Measurements from ENCODE around the gene CAMK2A. TPM values are rescaled to one million over a fixed set of nuclear protein-coding genes. Genes with fewer than 3 reads are reported as not detected.
A peak's percentile ranks its signal among the peaks of the same experiment; 100 is the strongest.

Gene CAMK2A
- total and polyA plus RNA-seq, 2 of the 4 experiments (the other 2 are of a cell fraction), result 0.18 to 0.19 TPM

DNA sequence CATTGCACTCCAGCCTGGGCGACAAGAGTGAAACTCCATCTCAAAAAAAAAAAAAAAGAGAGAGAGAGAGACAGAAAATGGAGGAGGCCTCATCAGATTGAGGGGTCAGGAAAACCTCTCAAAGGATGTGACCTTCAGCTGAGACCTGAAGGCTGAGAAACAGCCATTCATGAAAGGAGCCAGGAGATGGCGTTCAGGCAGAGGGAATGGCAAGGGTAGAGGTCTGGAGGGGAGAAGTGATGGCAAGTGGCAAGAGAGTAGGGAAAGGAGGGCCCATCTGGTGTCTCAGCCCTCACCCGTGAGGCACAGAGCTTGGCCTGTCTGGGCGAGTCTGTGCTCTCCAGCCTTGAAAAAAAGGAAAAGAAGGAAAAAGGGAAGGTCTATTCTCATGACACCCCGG is 17.0 kb downstream of the CAMK2A start:
- in situ Hi-C loops (cut with MboI; ENCODE audit: low sequenced_read_pairs) (no loop called here), intact Hi-C loops (cut with micrococcal nuclease) (loop anchor here (1.0 kb wide), 2 partner anchors 78 to 164 kb away; no protein-coding TSS in a partner anchor), dilution Hi-C loops (cut with HindIII; ENCODE audit: low sequenced_read_pairs, unreplicated experiment) (no loop called here)
- Histone ChIP-seq H3K9ac (ENCODE audit: low read depth, low read length) (no peak overlapping the region), H3K23ac (ENCODE audit: low read depth, low read length) (no peak overlapping the region), H3K4me2 (ENCODE audit: low read depth, low read length) (no peak overlapping the region), H2AK9ac (replicated peaks; ENCODE audit: low read depth, low read length, poor library complexity) (peak overlapping the region; percentile 39), H3K36me3 (ENCODE audit: control insufficient read depth, insufficient read depth, low read length) (no peaks in the 10 kb centered on the region), H4K5ac (ENCODE audit: low read depth, low read length) (no peak overlapping the region), H3K9me1 (ENCODE audit: insufficient read depth, low read length) (peaks cover 5% of the 10 kb centered on the region; the same call in 1 of the 2 replicates), H3K9me3 (ENCODE audit: control insufficient read depth, insufficient read depth, low read length) (no peaks in the 10 kb centered on the region), H2AFZ (replicated peaks; ENCODE audit: low read length, poor library complexity) (no peak overlapping the region), H4K20me1 (ENCODE audit: insufficient read depth, low read length) (no peaks in the 10 kb centered on the region), H3K4ac (ENCODE audit: low read depth, low read length) (no peak overlapping the region), H3K27me3 (ENCODE audit: control insufficient read depth, insufficient read depth, low read length) (no peaks in the 10 kb centered on the region), H3K14ac (replicated peaks; ENCODE audit: low read depth, low read length) (no peak overlapping the region), H4K8ac (ENCODE audit: low read depth in 2 of 2, low read length in 2 of 2) (no peak overlapping the region), H3K18ac (ENCODE audit: low read depth, low read length) (no peak overlapping the region), H2BK5ac (ENCODE audit: low read depth, low read length, poor library complexity, severe bottlenecking) (no peak overlapping the region), H2BK15ac (ENCODE audit: low read depth, low read length) (no peak overlapping the region), H2BK20ac (ENCODE audit: low read depth, low read length) (no peak overlapping the region), H3K56ac (ENCODE audit: extremely low read depth, insufficient read depth, low read length) (no peak overlapping the region), H4K91ac (ENCODE audit: insufficient read depth, low read depth, low read length) (no peak overlapping the region), H3K27ac (ENCODE audit: insufficient read depth, low read length) (no peak overlapping the region), H3K79me1 (ENCODE audit: low read depth in 1 of 2, low read length in 2 of 2) (no peaks in the 10 kb centered on the region), H2AK5ac (ENCODE audit: low read depth, low read length) (0 out of 2 replicates have a peak overlapping the region, but pooled peaks have one; percentile 20), H3K4me3 (ENCODE audit: insufficient read depth, low read depth, low read length) (no peak overlapping the region), H2BK120ac (ENCODE audit: low read depth, low read length) (no peak overlapping the region), H3K4me1 (ENCODE audit: control insufficient read depth, insufficient read depth, low read length) (peaks cover 7% of the 10 kb centered on the region)
- TF ChIP-seq BHLHE40 (IDR thresholded peaks at IDR 0.05; ENCODE audit: low read depth, low read length) (no peak), USF2 (IDR thresholded peaks at IDR 0.05; ENCODE audit: low read depth, low read length) (no peak), MXI1 (IDR thresholded peaks at IDR 0.05; ENCODE audit: borderline replicate concordance, low read depth, low read length) (no peak), ELK1 (IDR thresholded peaks at IDR 0.05; ENCODE audit: borderline replicate concordance, low read depth, low read length) (no peak), SMC3 (IDR thresholded peaks at IDR 0.05; ENCODE audit: low read depth, low read length) (peak; percentile 85), RAD21 (IDR thresholded peaks at IDR 0.05; ENCODE audit: low read length) (peak; percentile 88), MAFK (IDR thresholded peaks at IDR 0.05; ENCODE audit: low read depth, low read length) (no peak), CTCF (conservative IDR thresholded peaks at IDR 0.05; ENCODE audit: low read depth, low read length) (peak; percentile 65), NFE2L2 (IDR thresholded peaks at IDR 0.05; ENCODE audit: low read depth, low read length) (no peak), MAZ (IDR thresholded peaks at IDR 0.05; ENCODE audit: borderline replicate concordance, low read depth, low read length) (no peak), RFX5 (IDR thresholded peaks at IDR 0.05; ENCODE audit: low read depth, low read length) (no peak), CHD1 (IDR thresholded peaks at IDR 0.05; ENCODE audit: low read depth, low read length) (no peak)
- DNase-seq (peak; percentile 52), ATAC-seq (ENCODE audit: low read depth) (peak; percentile 89)
- BruUV-seq (replicated peaks), result no TSS peak
- no CpG with 5 or more reads among the region's 5 CpGs for WGBS, 2 experiments (ENCODE audit: extremely low coverage in 2 of 2, insufficient read length in 1 of 2)
- ChIA-PET CTCF (interaction anchor here (0.6 to 3.3 kb wide), 3 partner anchors 13 to 78 kb away, joined by 3 to 24 read pairs (median 3); no protein-coding TSS in a partner anchor), POLR2A (ENCODE audit: unreplicated experiment) (no interaction called here)

Data from IMR-90 (cell line).